HG03571 (cell line): ENCODE measurements around the gene RASA3.
A peak's percentile ranks its signal among the peaks of the same experiment; 100 is the strongest.
"Not testable (repeated sequence)": the region's sequence is repeated elsewhere in the genome, so short reads cannot be mapped to it uniquely, and the experiment has no call there.

Source experiments
- ATAC-seq: cut with Tn5 transposase; IDR thresholded peaks from one replicate; pipeline ENCODE4 v1.9.1; 2021; ENCODE audit not compliant: unreplicated experiment

The RASA3 gene

GRCh38 chr13:114128624-114129522 lies 3.5 kb downstream of the RASA3 start:
- ATAC-seq = peak; percentile 54

GRCh38 chr13:114128348-114128623 lies 4.1 kb downstream of the RASA3 start:
- ATAC-seq = no peak

- ATAC-seq = no peak
Measured at GRCh38 chr13:114127473-114128347, 4.7 kb downstream of the RASA3 start.

GRCh38 chr13:114126789-114127472 lies 5.5 kb downstream of the RASA3 start:
- no peak for ATAC-seq

GRCh38 chr13:114126086-114126485 lies 6.3 kb downstream of the RASA3 start:
- ATAC-seq = not testable (repeated sequence)

- ATAC-seq = no peak
Measured at GRCh38 chr13:114125589-114125988, 6.8 kb downstream of the RASA3 start.

- no peak for ATAC-seq
Measured at GRCh38 chr13:114124921-114125320, 7.5 kb downstream of the RASA3 start.

- ATAC-seq = no peak
Measured at GRCh38 chr13:114124431-114124830, 8.0 kb downstream of the RASA3 start.

- ATAC-seq = no peak
Measured at GRCh38 chr13:114123876-114124275, 8.5 kb downstream of the RASA3 start.

GRCh38 chr13:114123448-114123847 lies 9.0 kb downstream of the RASA3 start:
- no peak for ATAC-seq

GRCh38 chr13:114122591-114123211 lies 9.7 kb downstream of the RASA3 start:
- no peak for ATAC-seq

- ATAC-seq = no peak
Measured at GRCh38 chr13:114122127-114122511, 10.3 kb downstream of the RASA3 start.

GRCh38 chr13:114121496-114122126 lies 10.8 kb downstream of the RASA3 start:
- ATAC-seq = no peak

- no peak for ATAC-seq
Measured at GRCh38 chr13:114121031-114121430, 11.4 kb downstream of the RASA3 start.

GRCh38 chr13:114120591-114121011 lies 11.8 kb downstream of the RASA3 start:
- ATAC-seq = no peak

- ATAC-seq = no peak
Measured at GRCh38 chr13:114119196-114119595, 13.2 kb downstream of the RASA3 start.

GRCh38 chr13:114118511-114119123 lies 13.8 kb downstream of the RASA3 start:
- ATAC-seq = peak; percentile 58

GRCh38 chr13:114118086-114118485 lies 14.3 kb downstream of the RASA3 start:
- no peak for ATAC-seq

- ATAC-seq = not testable (repeated sequence)
Measured at GRCh38 chr13:114117341-114117874, 15.0 kb downstream of the RASA3 start.

- ATAC-seq = no peak
Measured at GRCh38 chr13:114116734-114117133, 15.7 kb downstream of the RASA3 start.
